Measurements from ENCODE around the gene HBM. TPM values are rescaled to one million over a fixed set of nuclear protein-coding genes. Genes with fewer than 3 reads are reported as not detected.
A peak's percentile ranks its signal among the peaks of the same experiment; 100 is the strongest.
"Not testable (repeated sequence)": the region's sequence is repeated elsewhere in the genome, so short reads cannot be mapped to it uniquely, and the experiment has no call there.

HBM gene, protein sequence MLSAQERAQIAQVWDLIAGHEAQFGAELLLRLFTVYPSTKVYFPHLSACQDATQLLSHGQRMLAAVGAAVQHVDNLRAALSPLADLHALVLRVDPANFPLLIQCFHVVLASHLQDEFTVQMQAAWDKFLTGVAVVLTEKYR
- not detected for total RNA-seq

DNA sequence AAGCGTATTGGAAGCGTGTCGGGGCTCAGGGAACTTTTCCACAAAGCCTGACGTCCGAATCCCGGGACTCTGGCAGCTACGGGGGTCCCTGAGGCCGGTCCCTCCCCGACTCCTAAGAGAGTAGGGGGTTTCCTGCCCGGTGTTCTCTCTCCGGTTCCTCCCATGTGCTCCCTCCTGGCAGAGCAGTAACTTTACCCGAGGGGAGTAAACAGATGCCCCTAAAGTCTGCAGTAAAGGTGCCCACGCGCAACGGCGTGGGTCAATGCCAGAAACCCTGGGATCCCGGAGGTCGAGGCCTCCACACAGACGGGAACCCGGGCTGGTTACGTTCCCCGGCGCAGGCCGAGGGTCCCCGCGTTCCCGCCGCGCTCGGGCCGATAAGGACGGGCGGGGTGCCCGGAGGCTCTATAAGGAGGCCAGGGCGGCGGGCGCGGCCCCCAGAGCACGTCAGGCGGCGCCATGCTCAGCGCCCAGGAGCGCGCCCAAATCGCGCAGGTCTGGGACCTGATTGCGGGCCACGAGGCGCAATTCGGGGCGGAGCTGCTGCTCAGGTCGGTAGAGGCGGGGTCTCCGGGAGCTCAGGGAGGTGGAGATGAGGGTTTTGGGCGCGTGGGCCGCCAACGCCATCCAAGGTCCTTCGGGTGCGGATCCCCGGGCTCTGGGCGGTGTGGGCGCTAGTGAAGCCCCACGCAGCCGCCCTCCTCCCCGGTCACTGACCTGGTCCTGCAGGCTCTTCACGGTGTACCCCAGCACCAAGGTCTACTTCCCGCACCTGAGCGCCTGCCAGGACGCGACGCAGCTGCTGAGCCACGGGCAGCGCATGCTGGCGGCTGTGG lies at the start of gene HBM:
HBM (plus strand) TSS at position 440 of the 836 bp plus-strand sequence; CDS start at position 460, 20 bp downstream.
- DNase-seq = peak; percentile 41
- Mint-ChIP-seq H3K9me3 (ENCODE audit: low read depth) (no peaks in the 10 kb centered on the region), H3K4me1 (peaks cover 5% of the 10 kb centered on the region), H3K4me3 (peak within 1 kb of the TSS; percentile 26), H3K27ac (no peak within 1 kb of the TSS), H3K27me3 (peaks cover 37% of the 10 kb centered on the region), H3K36me3 (ENCODE audit: low read depth) (no peaks in the 10 kb centered on the region)
- CTCF ChIA-PET = interaction anchor here (1.1 kb wide), 1 partner anchor 59 kb away, joined by 3 read pairs; no protein-coding TSS in a partner anchor
- POLR2A ChIA-PET = no interaction called here
- ATAC-seq = peak; percentile 32
- intact Hi-C loops (cut with DNase I, micrococcal nuclease) = loop anchor here in 1 of 2 experiments (1.0 kb wide), 1 partner anchor 27 kb away; the partner anchor contains the start of gene NPRL3

DNA sequence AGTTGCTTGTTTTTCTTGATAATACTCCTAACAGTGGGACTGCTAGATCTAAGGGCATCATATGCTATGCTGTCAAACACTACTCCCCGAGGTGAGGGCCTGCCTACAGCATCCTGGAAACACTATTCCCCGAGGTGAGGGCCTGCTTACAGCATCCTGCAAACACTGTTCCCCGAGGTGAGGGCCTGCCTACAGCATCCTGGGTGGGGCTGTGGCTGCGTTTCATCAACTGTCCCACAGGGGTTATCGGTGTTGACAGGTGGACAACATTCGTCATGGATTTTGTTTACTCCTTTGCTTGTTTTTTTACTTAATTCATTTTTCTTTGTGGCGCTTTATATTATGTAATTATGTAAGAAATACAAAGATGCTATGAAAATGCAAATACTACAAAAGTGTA lies 49.8 kb upstream of the HBM start:
- Mint-ChIP-seq H3K4me3 (no peak overlapping the region), H3K36me3 (ENCODE audit: low read depth) (peaks cover 33% of the 10 kb centered on the region), H3K4me1 (peaks cover 10% of the 10 kb centered on the region), H3K27me3 (no peaks in the 10 kb centered on the region), H3K9me3 (ENCODE audit: low read depth) (no peaks in the 10 kb centered on the region), H3K27ac (no peak overlapping the region)
- no peak for DNase-seq
- intact Hi-C loops (cut with DNase I, micrococcal nuclease) = no loop called here
- ChIA-PET CTCF (interaction anchor here (0.6 to 1.2 kb wide), 3 partner anchors 9 to 19 kb away, joined by 3 read pairs; no protein-coding TSS in a partner anchor), POLR2A (no interaction called here)
- no peak for ATAC-seq

DNA sequence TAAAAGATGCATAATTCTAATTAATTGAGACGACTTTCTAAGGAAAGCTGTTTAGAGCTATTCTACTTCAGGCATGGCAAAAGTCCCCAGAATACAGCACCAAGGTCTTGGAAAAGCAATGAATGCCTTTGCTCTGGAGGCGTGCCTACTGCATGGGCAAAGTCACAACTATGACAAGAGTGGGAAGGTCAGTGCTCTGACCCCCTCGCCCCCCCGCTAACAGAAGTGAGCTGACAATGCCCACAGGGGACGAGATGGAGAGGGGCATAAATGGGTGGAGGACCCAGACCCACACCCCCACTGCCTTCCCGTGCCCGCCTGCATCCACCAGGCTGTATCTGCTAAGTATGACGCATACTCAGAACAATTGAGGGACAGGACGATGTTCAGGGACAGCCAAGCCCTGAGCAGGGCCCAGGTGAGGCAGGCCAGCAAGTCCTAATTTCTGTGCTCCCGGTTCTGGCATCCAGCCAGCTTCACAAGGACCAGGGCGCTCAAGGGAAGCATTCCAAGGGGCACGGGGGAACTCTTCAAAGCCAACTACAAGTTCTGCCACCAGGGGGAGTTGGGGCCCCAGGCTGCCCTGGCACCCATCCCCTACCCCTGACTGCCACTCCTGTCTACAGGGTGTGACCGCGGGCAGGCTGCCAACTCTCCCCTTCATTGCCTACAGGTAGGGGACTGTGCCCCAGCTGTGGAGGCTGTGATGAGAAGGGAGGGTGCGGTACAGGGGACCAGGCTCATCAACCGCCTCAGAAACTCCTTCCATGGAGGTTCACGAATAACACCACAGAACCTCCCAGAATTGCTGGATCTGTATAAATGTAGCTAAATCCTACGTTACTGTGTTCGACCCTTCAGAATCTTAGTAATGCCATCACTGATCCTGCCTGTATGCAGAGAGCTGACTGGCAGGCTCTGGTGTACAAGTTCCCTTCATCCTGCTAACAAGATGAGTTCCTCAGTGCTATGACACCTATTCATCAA lies 48.1 kb upstream of the HBM start:
- Mint-ChIP-seq H3K4me1 (peaks cover 10% of the 10 kb centered on the region), H3K4me3 (no peak overlapping the region), H3K9me3 (ENCODE audit: low read depth) (no peaks in the 10 kb centered on the region), H3K27me3 (no peaks in the 10 kb centered on the region), H3K36me3 (ENCODE audit: low read depth) (peaks cover 26% of the 10 kb centered on the region), H3K27ac (no peak overlapping the region)
- ChIA-PET CTCF (interaction anchor here (0.6 to 2.4 kb wide), 15 partner anchors 9 to 245 kb away, joined by 3 to 15 read pairs (median 4); partner anchors contain the start of genes POLR3K and SNRNP25), POLR2A (interaction anchor here (0.7 kb wide), 1 partner anchor 49 kb away, joined by 3 read pairs; no protein-coding TSS in a partner anchor)
- DNase-seq (peak; percentile 79), ATAC-seq (peak; percentile 82)
- intact Hi-C loops (cut with DNase I, micrococcal nuclease) = loop anchor here in 1 of 2 experiments (1.0 kb wide), 2 partner anchors 64 to 245 kb away; no protein-coding TSS in a partner anchor

DNA sequence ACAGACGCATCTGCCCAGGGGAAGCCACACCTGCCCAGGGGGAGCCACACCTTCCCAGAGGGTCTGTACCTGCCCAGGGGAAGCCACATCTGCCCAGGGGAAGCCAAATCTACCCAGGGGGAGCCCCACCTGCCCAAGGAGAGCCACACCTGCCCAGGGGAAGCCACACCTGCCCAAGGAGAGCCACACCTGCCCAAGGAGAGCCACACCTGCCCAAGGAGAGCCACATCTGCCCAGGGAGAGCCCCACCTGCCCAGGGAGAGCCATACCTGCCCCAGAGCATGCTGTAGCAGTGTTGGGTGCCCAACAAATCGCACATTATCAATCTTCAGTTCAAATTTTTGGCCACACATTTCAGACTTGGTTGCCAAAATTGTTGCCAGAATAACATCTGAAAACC lies 46.9 kb upstream of the HBM start:
- Mint-ChIP-seq H3K36me3 (ENCODE audit: low read depth) (peaks cover 25% of the 10 kb centered on the region), H3K27me3 (no peaks in the 10 kb centered on the region), H3K9me3 (ENCODE audit: low read depth) (no peaks in the 10 kb centered on the region), H3K4me3 (no peak overlapping the region), H3K4me1 (peaks cover under 1% of the 10 kb centered on the region), H3K27ac (no peak overlapping the region)
- intact Hi-C loops (cut with DNase I, micrococcal nuclease) = no loop called here
- ChIA-PET POLR2A (no interaction called here), CTCF (interaction anchor here (0.6 to 2.4 kb wide), 8 partner anchors 12 to 218 kb away, joined by 3 to 14 read pairs (median 4); partner anchors contain the start of genes POLR3K and SNRNP25)
- ATAC-seq = no peak
- DNase-seq = no peak

DNA sequence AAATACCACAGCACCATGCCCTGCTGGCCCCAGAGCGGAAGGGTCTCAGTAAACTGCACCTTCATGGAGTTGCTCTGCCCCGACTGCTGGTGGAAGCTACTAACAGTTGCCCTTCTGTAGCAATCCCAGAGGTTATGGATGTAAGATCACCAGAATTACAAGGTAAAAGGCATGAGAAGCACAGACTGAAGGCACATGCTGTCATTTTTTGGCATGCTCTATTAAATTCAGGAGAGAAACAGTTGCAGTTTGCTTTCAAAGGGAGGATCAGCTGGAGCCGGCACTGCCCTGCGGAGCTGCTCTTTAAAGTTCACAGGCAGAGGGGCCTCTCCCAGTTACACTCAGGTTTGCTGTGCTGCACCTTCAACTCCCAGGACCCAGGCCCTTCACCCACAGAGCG lies 46.5 kb upstream of the HBM start:
- no peak for DNase-seq
- intact Hi-C loops (cut with DNase I, micrococcal nuclease) = no loop called here
- ChIA-PET POLR2A (no interaction called here), CTCF (interaction anchor here (0.6 to 1.4 kb wide), 3 partner anchors 23 to 73 kb away, joined by 3 to 5 read pairs (median 3); partner anchors contain the start of genes POLR3K and SNRNP25)
- Mint-ChIP-seq H3K27ac (no peak overlapping the region), H3K27me3 (no peaks in the 10 kb centered on the region), H3K9me3 (ENCODE audit: low read depth) (no peaks in the 10 kb centered on the region), H3K4me1 (no peaks in the 10 kb centered on the region), H3K4me3 (no peak overlapping the region), H3K36me3 (ENCODE audit: low read depth) (peaks cover 23% of the 10 kb centered on the region)
- ATAC-seq = no peak

DNA sequence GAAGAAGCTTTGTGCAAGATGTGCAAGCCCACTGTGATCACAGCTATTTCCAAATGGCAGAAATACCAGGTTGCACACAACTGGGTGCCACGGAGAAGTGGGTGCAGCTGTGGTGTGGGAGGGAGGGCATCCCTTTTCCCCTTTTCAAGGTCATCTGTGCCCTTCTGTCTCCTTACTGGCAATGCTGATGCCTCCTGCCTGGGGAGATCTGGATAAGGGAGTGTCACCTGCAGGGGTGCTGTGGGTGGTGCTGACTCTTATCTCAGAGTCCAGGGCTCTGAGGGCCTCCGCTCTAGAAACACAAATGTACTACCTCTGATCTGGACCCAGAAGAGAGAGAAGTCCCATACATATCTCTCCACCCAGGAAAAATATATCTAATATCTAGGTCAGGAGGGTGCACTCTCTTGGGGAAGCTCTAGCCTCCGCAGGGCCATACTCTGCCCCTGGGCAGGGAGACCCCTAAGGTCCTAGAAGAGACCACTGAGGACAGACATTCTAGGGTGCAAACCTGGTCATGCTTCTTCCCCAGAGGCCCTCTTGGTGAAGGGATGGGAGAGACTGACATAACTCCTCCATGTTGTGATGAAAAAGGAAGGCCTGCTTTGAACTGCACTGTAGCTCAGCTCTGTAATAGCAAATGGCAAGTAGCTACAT lies 45.8 kb upstream of the HBM start:
- no peaks in the 10 kb centered on the region for H3K9me3 Mint-ChIP-seq (ENCODE audit: low read depth)
- DNase-seq = no peak
- ChIA-PET CTCF (interaction anchor here (0.6 to 1.2 kb wide), 3 partner anchors 13 to 37 kb away, joined by 3 to 6 read pairs (median 3); no protein-coding TSS in a partner anchor), POLR2A (no interaction called here)
- no peak for ATAC-seq
- no peak overlapping the region for H3K27ac Mint-ChIP-seq
- no peaks in the 10 kb centered on the region for H3K27me3 Mint-ChIP-seq
- peaks cover 24% of the 10 kb centered on the region for H3K36me3 Mint-ChIP-seq (ENCODE audit: low read depth)
- H3K4me3 Mint-ChIP-seq = no peak overlapping the region
- no peaks in the 10 kb centered on the region for H3K4me1 Mint-ChIP-seq
- intact Hi-C loops (cut with DNase I, micrococcal nuclease) = no loop called here

DNA sequence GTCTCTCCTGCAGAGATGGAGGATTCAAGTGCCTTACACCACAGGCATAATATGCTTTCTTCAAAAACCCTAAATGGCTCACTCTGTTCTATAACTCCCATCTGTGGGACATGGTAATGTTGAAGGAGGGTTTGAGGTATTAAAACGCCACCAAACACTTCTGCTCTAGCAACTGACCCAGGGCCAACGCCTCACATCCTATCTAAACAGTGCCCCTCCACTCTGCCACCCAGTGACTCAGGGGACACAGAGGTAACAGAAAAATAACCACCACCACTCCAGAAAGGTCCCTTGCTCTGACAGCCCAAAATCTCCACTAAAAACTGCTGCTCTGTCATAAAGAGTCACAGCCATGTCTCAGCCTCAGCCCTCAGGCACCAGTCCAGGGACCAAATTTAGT lies 45.0 kb upstream of the HBM start:
- no peak for DNase-seq
- intact Hi-C loops (cut with DNase I, micrococcal nuclease) = no loop called here
- no peaks in the 10 kb centered on the region for H3K9me3 Mint-ChIP-seq (ENCODE audit: low read depth)
- no peak overlapping the region for H3K4me3 Mint-ChIP-seq
- H3K4me1 Mint-ChIP-seq = no peaks in the 10 kb centered on the region
- ATAC-seq = no peak
- H3K36me3 Mint-ChIP-seq (ENCODE audit: low read depth) = peaks cover 21% of the 10 kb centered on the region
- no peak overlapping the region for H3K27ac Mint-ChIP-seq
- CTCF ChIA-PET = interaction anchor here (1.2 kb wide), 1 partner anchor 14 kb away, joined by 6 read pairs; no protein-coding TSS in a partner anchor
- H3K27me3 Mint-ChIP-seq = no peaks in the 10 kb centered on the region
- POLR2A ChIA-PET = no interaction called here

DNA sequence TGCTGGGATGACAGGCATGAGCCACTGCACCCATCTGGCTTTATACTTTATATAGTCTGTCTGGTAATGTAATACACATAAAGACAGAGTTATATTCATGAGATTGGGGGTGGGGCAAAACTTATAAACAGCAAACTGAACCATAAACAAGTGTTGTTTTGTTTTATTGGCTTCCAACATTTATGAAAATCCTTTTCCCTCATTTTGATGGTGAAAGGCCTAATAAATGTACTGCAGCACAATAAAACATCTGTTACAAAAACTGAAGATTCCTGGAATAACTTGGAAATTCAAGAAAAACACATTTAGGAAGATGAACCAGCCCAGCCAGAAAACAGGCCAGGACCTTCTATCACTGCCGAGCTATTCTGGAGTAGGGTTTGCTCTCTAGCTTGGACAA lies 43.4 kb upstream of the HBM start:
- ChIA-PET CTCF (no interaction called here), POLR2A (no interaction called here)
- Mint-ChIP-seq H3K4me3 (no peak overlapping the region), H3K27me3 (no peaks in the 10 kb centered on the region), H3K9me3 (ENCODE audit: low read depth) (no peaks in the 10 kb centered on the region), H3K36me3 (ENCODE audit: low read depth) (peaks cover 17% of the 10 kb centered on the region), H3K27ac (no peak overlapping the region), H3K4me1 (no peaks in the 10 kb centered on the region)
- no peak for ATAC-seq
- intact Hi-C loops (cut with DNase I, micrococcal nuclease) = no loop called here
- DNase-seq = no peak

DNA sequence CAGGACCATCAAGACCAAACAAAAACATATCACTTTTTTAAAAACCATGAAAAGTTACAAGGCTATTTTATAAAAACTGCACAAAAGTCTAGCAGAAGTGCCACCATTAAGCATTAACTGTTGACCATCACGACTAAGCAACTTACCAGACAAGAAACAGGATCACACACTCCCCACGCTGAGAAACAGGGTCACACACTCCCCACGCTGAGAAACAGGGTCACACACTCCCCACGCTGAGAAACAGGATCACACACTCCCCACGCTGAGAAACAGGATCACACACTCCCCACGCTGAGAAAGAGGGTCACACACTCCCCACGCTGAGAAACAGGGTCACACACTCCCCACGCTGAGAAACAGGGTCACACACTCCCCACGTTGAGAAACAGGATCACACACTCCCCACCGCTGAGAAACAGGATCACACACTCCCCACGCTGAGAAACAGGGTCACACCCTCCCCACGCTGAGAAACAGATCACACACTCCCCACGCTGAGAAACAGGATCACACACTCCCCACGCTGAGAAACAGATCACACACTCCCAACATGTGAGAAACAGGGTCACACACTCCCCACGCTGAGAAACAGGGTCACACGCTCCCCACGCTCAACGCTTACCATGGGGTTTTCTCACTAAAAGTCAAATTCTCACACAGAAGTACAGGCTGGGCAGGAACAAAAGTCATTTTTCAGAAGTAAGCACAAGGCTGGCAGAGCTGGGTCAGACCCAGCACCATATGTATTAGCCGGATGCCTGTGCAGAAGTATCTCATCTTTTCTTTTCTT lies 42.0 kb upstream of the HBM start:
- ATAC-seq = not testable (repeated sequence)

DNA sequence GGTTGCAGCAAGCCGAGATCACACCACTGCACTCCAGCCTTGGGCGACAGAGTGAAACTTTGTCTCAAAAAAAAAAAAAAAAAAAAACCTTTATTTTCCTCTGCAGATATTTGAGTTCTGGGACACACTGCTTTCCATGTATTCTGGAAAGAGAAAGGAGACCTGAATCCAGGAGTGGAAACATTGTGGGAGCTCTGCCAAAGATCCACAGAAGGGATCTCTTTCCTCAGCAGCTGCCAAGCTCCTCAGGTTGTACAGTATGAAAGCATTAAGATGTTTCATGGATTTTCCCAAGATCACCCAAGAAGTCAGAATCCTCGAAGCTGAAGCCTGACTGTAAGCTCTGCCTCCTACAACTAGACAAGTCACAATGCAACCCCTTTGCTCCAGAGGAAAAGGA lies 40.8 kb upstream of the HBM start:
- H3K27me3 Mint-ChIP-seq = no peaks in the 10 kb centered on the region
- POLR2A ChIA-PET = no interaction called here
- peaks cover 12% of the 10 kb centered on the region for H3K36me3 Mint-ChIP-seq (ENCODE audit: low read depth)
- peaks cover 11% of the 10 kb centered on the region for H3K4me1 Mint-ChIP-seq
- DNase-seq (no peak), ATAC-seq (no peak)
- intact Hi-C loops (cut with DNase I, micrococcal nuclease) = no loop called here
- no peaks in the 10 kb centered on the region for H3K9me3 Mint-ChIP-seq (ENCODE audit: low read depth)
- no peak overlapping the region for H3K4me3 Mint-ChIP-seq
- no peak overlapping the region for H3K27ac Mint-ChIP-seq
- CTCF ChIA-PET = interaction anchor here (0.8 to 1.0 kb wide), 3 partner anchors 8 to 80 kb away, joined by 3 to 8 read pairs (median 4); no protein-coding TSS in a partner anchor

More for the DNA sequence above, 42.0 kb upstream of the HBM start:
- H3K27ac Mint-ChIP-seq; intact Hi-C loops (cut with DNase I, micrococcal nuclease); H3K4me3 Mint-ChIP-seq; H3K4me1 Mint-ChIP-seq; H3K9me3 Mint-ChIP-seq (ENCODE audit: low read depth); DNase-seq; POLR2A ChIA-PET; H3K27me3 Mint-ChIP-seq; CTCF ChIA-PET: not testable (repeated sequence)
- H3K36me3 Mint-ChIP-seq (ENCODE audit: low read depth) = peaks cover 12% of the 10 kb centered on the region
